ENCODE results near the gene SYTL3.

Gene SYTL3

GRCh38 chr6:158764183-158764849 lies 114.5 kb downstream of the SYTL3 start:
- peak; percentile 41 for DNase-seq

DNA sequence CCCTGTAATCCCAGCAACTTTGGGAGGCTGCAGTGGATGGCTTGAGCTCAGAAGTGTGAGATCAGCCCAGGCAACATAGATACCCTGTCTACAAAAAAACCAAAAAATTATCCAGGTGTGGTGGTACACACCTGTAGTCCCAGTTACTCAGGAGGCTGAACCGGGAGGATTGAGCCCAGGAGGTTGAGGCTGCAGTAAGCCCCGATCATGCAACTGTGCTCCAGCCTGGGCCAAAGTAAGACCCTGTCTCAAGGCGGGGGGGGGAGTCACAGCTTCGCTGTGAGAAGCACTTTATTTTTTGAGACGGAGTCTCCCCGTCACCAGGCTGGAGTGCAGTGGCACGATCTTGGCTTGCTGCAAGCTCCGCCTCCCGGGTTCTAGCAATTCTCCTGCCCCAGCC lies 115.1 kb downstream of the SYTL3 start:
- DNase-seq, result peak; percentile 33

GRCh38 chr6:158765499-158766068 lies 115.7 kb downstream of the SYTL3 start:
- DNase-seq, result peak; percentile 16

- no peak for DNase-seq
Measured at GRCh38 chr6:158766621-158767455, 117.0 kb downstream of the SYTL3 start.

GRCh38 chr6:158767709-158768108 lies 117.9 kb downstream of the SYTL3 start:
- DNase-seq, result no peak

DNA sequence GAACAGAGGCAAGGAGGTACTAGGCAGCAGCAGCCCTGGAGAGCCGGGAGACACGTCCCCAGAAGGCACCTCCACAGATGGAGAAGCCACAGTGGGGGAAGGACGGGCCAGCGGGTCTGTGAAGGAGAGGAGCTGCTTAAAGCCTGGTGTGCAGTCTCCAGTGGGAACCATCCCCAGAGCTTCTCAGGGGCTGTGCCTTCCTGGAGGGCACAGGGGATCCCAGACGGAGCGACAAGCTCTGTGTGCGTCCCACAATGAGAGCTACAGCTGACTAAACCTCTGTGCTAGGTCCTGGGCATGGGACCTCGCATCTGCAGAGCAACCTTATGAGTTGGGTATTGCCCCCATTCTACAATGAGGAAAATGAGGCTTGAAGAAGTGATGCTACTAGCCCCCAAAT lies 118.6 kb downstream of the SYTL3 start:
- peak; percentile 21 for DNase-seq

DNA sequence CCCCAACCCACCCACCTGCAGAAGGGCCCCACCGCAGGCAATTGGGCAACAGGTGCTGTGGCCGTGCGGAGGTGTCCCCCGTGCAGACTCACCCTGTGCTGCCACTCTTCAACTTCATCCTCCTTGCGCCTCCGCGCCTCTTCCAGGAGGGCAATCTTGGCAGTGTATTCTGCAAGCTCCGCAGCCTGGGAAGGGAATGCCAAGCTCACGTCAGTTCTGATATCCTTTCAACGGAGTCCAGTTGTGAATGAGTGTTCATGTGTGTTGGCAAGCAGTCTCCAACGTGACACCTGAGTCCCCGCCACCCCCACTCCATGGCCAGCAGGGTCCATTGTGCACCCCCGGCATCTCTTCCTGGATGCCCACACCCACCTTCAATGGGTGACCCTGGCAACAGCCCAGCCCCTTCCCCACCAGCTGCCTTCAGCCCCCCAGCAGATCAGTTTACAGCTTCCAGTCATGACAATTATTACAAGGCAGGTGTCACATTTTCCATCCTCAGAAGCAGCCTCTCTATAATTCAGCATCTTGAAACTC lies 119.4 kb downstream of the SYTL3 start:
- peak; percentile 23 for DNase-seq

DNA sequence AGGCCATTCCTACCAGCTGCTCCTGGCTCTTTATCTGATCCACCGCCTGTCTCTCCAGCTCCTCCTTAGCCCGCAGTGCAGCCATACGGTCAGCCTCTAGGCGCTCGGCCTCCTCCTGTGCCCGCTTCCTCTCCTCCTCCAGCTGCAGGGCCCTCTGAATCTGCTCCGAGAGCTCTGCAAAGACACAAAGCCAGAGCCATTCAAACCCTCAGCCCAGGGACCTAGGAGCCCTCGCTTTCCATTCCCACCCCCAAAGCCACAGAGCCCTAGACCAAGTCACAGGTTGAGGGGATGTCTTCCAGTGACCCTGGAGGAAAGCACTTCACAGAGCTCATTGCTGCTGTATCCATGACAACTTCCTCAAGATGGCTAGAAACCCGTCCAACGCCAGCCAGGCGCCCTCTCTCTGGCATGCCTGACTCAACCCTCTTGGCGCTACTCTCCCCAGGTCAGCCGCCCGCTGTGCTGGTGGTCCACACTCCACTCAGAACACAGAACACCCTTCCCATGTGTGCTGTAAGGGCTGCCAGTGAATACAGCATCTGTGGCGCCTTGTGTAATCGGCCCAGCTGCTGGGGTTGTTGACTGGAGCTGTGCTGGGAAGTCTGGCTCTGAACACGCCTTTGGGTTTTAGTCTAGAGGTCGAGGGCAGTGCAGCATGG lies 120.0 kb downstream of the SYTL3 start:
- no peak for DNase-seq

GRCh38 chr6:158770533-158771330 lies 120.9 kb downstream of the SYTL3 start:
- DNase-seq, result no peak

- DNase-seq, result peak; percentile 25
Measured at GRCh38 chr6:158771399-158772152, 121.7 kb downstream of the SYTL3 start.

DNA sequence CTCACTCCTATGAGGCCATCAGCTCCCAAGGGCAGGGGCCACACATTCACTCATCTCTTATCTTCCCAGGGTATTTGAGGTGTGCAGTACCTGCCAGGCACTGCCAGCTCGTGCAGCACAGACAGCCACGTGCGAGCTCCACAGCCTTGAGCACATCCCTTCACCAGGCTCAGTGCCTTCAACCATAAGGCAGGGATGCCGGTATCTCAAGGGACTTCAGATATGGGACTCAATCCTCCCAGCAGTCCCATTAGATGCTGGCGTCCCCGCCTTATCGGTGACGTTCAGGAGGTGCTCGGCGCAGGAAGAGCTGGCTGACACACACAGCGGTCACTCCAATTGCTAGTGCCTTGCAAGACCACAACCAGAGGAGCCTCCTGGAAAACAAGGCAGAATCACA lies 122.3 kb downstream of the SYTL3 start:
- no peak for DNase-seq

- DNase-seq, result peak; percentile 32
Measured at GRCh38 chr6:158772851-158773371, 123.1 kb downstream of the SYTL3 start.

GRCh38 chr6:158773581-158774449 lies 124.0 kb downstream of the SYTL3 start:
- no peak for DNase-seq

- DNase-seq, result no peak
Measured at GRCh38 chr6:158774717-158775449, 125.0 kb downstream of the SYTL3 start.

- DNase-seq, result no peak
Measured at GRCh38 chr6:158775832-158776231, 126.0 kb downstream of the SYTL3 start.

DNA sequence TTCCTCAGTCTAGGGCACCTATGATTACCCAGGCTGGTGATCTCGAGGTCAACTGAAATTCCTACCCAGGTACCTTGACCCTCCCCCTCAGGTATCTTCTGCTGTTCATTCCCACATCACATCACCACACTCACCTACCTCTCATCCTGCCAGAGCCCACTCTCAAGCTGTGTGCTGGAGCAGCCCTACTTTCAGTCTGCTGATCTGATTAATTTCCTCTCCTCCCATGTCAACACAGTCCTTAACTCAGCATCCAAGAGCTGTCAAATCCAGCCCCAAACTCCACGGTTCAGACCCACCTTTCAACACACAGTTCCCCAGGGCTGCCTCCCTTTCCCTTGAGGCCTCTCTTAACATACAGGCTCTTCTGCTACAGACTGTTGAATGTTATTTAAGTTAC lies 126.9 kb downstream of the SYTL3 start:
- DNase-seq, result no peak

- no peak for DNase-seq
Measured at GRCh38 chr6:158777510-158777909, 127.7 kb downstream of the SYTL3 start.

GRCh38 chr6:158778005-158778527 lies 128.2 kb downstream of the SYTL3 start:
- DNase-seq, result no peak

- DNase-seq, result no peak
Measured at GRCh38 chr6:158780246-158780884, 130.5 kb downstream of the SYTL3 start.

All from CD4-positive, alpha-beta T cell treated with Interleukin-15 for 1 hour (primary cell).